Adrenal gland (tissue), 5 donors: ENCODE results near the gene AFAP1L1.

Experiments
- POLR2A ChIP-seq, 2 donors: fragments of 450-650 bp; IDR thresholded peaks; one replicate each; pipeline ENCODE4 v1.6.1; 2017; ENCODE audit warnings: antibody characterized with exemption in 2 of 2, mild to moderate bottlenecking in 2 of 2, moderate library complexity in 1 of 2
- TF ChIP-seq, protein P1 (sequence below), 6 experiments: fragments of 450-650 bp in 4 of 6; fragments of 200-600 bp in 2 of 6; sonication (generic) in 1 of 6; IDR thresholded peaks; 1 replicate in 5 of 6; 2 replicates in 1 of 6; pipeline versions ENCODE4 v1.5.1 to v1.8.0; 2016 to 2021; ENCODE audit warnings: antibody characterized with exemption in 6 of 6, mild to moderate bottlenecking in 2 of 6, moderate library complexity in 1 of 6
- donor health status: DM: no; HTN: no; CAD: no.

DNA sequence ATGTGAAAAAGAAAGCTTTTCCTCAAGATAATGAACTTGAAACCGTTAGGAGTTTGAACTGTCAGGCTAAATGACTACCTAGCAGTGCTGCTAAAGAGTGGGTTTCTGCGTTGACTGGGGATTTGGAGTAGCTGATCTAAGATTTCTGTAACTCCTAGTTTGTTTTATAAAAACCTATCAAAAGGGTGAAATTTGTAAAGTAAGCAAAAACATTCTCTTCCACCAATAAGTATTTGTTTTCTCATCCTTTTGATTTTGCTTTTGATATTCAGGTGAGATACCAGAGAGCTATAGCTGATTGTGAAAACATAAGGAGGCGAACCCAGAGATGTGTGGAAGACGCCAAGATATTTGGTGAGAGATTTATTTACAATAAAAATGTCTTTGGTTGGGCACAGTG is 77.7 kb downstream of the AFAP1L1 start:
- TF ChIP-seq, protein P1, sequence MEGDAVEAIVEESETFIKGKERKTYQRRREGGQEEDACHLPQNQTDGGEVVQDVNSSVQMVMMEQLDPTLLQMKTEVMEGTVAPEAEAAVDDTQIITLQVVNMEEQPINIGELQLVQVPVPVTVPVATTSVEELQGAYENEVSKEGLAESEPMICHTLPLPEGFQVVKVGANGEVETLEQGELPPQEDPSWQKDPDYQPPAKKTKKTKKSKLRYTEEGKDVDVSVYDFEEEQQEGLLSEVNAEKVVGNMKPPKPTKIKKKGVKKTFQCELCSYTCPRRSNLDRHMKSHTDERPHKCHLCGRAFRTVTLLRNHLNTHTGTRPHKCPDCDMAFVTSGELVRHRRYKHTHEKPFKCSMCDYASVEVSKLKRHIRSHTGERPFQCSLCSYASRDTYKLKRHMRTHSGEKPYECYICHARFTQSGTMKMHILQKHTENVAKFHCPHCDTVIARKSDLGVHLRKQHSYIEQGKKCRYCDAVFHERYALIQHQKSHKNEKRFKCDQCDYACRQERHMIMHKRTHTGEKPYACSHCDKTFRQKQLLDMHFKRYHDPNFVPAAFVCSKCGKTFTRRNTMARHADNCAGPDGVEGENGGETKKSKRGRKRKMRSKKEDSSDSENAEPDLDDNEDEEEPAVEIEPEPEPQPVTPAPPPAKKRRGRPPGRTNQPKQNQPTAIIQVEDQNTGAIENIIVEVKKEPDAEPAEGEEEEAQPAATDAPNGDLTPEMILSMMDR (IDR thresholded peaks at IDR 0.05): no peak
- no peak for TF ChIP-seq POLR2A (IDR thresholded peaks at IDR 0.05)
